Measurements from ENCODE around the gene BCL6. TPM values are rescaled to one million over a fixed set of nuclear protein-coding genes. Genes with fewer than 3 reads are reported as not detected.

The BCL6 gene
- total RNA-seq, 1 donor from 2014 or later: 20.3 TPM

DNA sequence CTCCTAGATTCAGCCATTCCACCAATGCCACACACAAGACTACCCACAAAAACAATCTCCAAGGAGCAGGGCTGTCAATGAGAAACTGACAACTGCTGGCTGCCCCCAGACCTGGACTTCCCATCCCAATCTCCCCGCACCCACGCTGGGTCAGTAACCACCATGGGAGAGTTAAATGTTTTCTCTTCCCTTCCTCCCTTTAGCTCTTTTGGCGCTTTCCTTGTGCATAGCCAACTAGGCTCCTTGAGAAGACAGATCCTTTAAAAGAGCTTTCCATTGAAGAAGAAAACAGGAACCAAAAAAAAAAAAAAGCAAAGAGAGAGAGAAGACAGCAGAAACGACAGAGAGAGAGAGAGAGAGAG is 8.3 kb downstream of the BCL6 start:
- H3K36me3 ChIP-seq: no peaks in the 10 kb centered on the region
- H2AFZ ChIP-seq (replicated peaks): no peak overlapping the region
- H3K79me2 ChIP-seq (ENCODE audit: low read depth): peaks cover 4% of the 10 kb centered on the region
- peaks cover 48% of the 10 kb centered on the region for H4K20me1 ChIP-seq (ENCODE audit: low read depth)
- H3K27me3 ChIP-seq: peaks cover 31% of the 10 kb centered on the region
- no peaks in the 10 kb centered on the region for H3K9me3 Mint-ChIP-seq
- peaks cover 28% of the 10 kb centered on the region for H3F3A ChIP-seq (ENCODE audit: low read depth)
- peak overlapping the region; percentile 95 for H3K4me3 Mint-ChIP-seq
- H3K27me3 Mint-ChIP-seq (ENCODE audit: insufficient read depth, low read depth): peaks cover 5% of the 10 kb centered on the region
- H3K36me3 Mint-ChIP-seq: peaks cover 3% of the 10 kb centered on the region
- H3K9me3 ChIP-seq (ENCODE audit: low read depth): no peaks in the 10 kb centered on the region
- no peak overlapping the region for H3K9ac ChIP-seq
- peaks cover 9% of the 10 kb centered on the region for H3K4me1 ChIP-seq
- H3K4me2 ChIP-seq: peak overlapping the region; percentile 95
- H3K4me1 Mint-ChIP-seq: peaks cover 43% of the 10 kb centered on the region
- H3K27ac ChIP-seq: no peak overlapping the region
- TF ChIP-seq EZH2phosphoT487 (IDR thresholded peaks at IDR 0.05): no peak
- TF ChIP-seq, protein P1, sequence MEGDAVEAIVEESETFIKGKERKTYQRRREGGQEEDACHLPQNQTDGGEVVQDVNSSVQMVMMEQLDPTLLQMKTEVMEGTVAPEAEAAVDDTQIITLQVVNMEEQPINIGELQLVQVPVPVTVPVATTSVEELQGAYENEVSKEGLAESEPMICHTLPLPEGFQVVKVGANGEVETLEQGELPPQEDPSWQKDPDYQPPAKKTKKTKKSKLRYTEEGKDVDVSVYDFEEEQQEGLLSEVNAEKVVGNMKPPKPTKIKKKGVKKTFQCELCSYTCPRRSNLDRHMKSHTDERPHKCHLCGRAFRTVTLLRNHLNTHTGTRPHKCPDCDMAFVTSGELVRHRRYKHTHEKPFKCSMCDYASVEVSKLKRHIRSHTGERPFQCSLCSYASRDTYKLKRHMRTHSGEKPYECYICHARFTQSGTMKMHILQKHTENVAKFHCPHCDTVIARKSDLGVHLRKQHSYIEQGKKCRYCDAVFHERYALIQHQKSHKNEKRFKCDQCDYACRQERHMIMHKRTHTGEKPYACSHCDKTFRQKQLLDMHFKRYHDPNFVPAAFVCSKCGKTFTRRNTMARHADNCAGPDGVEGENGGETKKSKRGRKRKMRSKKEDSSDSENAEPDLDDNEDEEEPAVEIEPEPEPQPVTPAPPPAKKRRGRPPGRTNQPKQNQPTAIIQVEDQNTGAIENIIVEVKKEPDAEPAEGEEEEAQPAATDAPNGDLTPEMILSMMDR (IDR thresholded peaks at IDR 0.05): no peak
- TF ChIP-seq EZH2 (IDR thresholded peaks at IDR 0.05): no peak
- H3K4me3 ChIP-seq: peak overlapping the region; percentile 62
- no peak overlapping the region for H3K27ac Mint-ChIP-seq
- no peak for DNase-seq (ENCODE audit: low spot score)

DNA sequence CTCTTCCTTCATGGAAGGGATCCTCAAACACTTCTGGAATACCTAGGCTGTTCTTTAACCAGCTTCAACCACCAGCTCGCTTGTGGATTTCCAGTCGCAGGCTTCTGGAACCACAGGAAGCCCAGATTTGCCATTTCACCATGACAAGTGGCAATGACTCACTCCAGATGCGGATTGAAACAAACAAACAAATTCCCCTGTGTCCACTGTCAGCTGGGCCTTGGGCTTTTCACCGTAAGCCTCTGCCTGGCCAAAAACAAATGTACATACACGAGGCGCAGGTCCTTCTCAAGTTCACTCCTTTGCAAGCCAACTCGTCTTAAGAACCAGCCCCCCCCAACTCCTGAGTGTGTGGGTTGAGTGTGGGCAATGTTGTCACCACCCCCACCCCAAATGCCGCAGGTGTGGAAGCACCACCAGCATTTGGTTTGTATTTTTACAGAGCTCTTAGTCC is 8.8 kb downstream of the BCL6 start:
- DNase-seq (ENCODE audit: low spot score): no peak

DNA sequence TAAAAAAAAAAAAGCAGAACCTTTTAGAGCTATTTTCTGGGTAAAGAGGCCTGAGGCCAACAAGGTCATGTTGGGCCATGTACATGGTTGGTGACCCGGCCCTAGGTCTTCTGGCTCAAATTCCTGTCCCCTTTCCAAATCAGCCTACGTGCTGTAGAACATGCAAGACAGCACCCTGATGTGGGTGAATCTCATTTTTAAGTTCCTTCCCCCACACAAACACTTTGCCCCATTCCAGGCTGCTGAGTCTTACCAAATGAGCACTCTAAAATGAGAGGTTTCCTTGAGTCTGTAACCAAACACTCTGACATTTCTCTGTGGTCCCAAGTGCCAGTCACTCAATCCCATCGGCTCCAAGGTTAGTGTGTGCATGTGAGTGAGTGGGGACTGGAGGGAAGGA is 9.4 kb downstream of the BCL6 start:
- H3K27ac Mint-ChIP-seq: no peak overlapping the region
- H4K20me1 ChIP-seq (ENCODE audit: low read depth): peaks cover 38% of the 10 kb centered on the region
- H3K27ac ChIP-seq: no peak overlapping the region
- no peaks in the 10 kb centered on the region for H3K9me3 Mint-ChIP-seq
- H3K4me1 ChIP-seq: peaks cover 9% of the 10 kb centered on the region
- peaks cover 21% of the 10 kb centered on the region for H3K27me3 ChIP-seq
- no peak for DNase-seq (ENCODE audit: low spot score)
- no peak overlapping the region for H3K4me3 ChIP-seq
- peaks cover 5% of the 10 kb centered on the region for H3K27me3 Mint-ChIP-seq (ENCODE audit: insufficient read depth, low read depth)
- no peaks in the 10 kb centered on the region for H3K79me2 ChIP-seq (ENCODE audit: low read depth)
- no peaks in the 10 kb centered on the region for H3K36me3 ChIP-seq
- no peak overlapping the region for H3K9ac ChIP-seq
- peaks cover 34% of the 10 kb centered on the region for H3K4me1 Mint-ChIP-seq
- no peak overlapping the region for H2AFZ ChIP-seq (replicated peaks)
- no peaks in the 10 kb centered on the region for H3K9me3 ChIP-seq (ENCODE audit: low read depth)
- no peak overlapping the region for H3K4me2 ChIP-seq
- TF ChIP-seq, protein P1 (IDR thresholded peaks at IDR 0.05): no peak
- TF ChIP-seq EZH2phosphoT487 (IDR thresholded peaks at IDR 0.05) (no peak), EZH2 (IDR thresholded peaks at IDR 0.05) (no peak)
- H3F3A ChIP-seq (ENCODE audit: low read depth): peaks cover 28% of the 10 kb centered on the region
- peaks cover 11% of the 10 kb centered on the region for H3K36me3 Mint-ChIP-seq
- no peak overlapping the region for H3K4me3 Mint-ChIP-seq

More for the DNA sequence above, 8.8 kb downstream of the BCL6 start:
- H3K9ac ChIP-seq: no peak overlapping the region
- Mint-ChIP-seq H3K4me1 (peaks cover 38% of the 10 kb centered on the region), H3K9me3 (no peaks in the 10 kb centered on the region), H3K27ac (no peak overlapping the region), H3K4me3 (peak overlapping the region; percentile 95), H3K36me3 (peaks cover 6% of the 10 kb centered on the region), H3K27me3 (ENCODE audit: insufficient read depth, low read depth) (peaks cover 5% of the 10 kb centered on the region)
- H3K4me2 ChIP-seq: no peak overlapping the region
- peaks cover 9% of the 10 kb centered on the region for H3K4me1 ChIP-seq
- TF ChIP-seq EZH2 (IDR thresholded peaks at IDR 0.05) (no peak), EZH2phosphoT487 (IDR thresholded peaks at IDR 0.05) (no peak)
- TF ChIP-seq, protein P1 (IDR thresholded peaks at IDR 0.05): no peak
- H3K27ac ChIP-seq: no peak overlapping the region
- H3K4me3 ChIP-seq: no peak overlapping the region
- H3K9me3 ChIP-seq (ENCODE audit: low read depth): no peaks in the 10 kb centered on the region
- no peak overlapping the region for H2AFZ ChIP-seq (replicated peaks)
- peaks cover 28% of the 10 kb centered on the region for H3F3A ChIP-seq (ENCODE audit: low read depth)
- H3K27me3 ChIP-seq: peaks cover 26% of the 10 kb centered on the region
- H3K79me2 ChIP-seq (ENCODE audit: low read depth): no peaks in the 10 kb centered on the region
- H3K36me3 ChIP-seq: no peaks in the 10 kb centered on the region
- peaks cover 43% of the 10 kb centered on the region for H4K20me1 ChIP-seq (ENCODE audit: low read depth)
